GM13977 (cell line): Measurements from ENCODE around the gene FAM163A.
"Not testable (repeated sequence)": the region's sequence is repeated elsewhere in the genome, so short reads cannot be mapped to it uniquely, and the experiment has no call there.

Source experiments
- DNase-seq: peaks from one replicate; pipeline ENCODE4 v3.0.0; 2012; ENCODE audit warnings: low spot score
- CTCF ChIP-seq: IDR thresholded peaks from 2 replicates; pipeline ENCODE4 v1.5.1; 2012; ENCODE audit warnings: mild to moderate bottlenecking, control low read depth; ENCODE audit not compliant: insufficient read depth; ENCODE audit errors: extremely low read depth, missing control alignments
- in situ Hi-C: fragments of 300-500 bp; cut with MboI; formaldehyde crosslinking; loops from one replicate; pipeline ENCODE4 v1.12.0; 2022; ENCODE audit warnings: low sequenced_read_pairs, low pct_unique_long_range_greater_than_20kb, mixed read lengths, inconsistent platforms; ENCODE audit not compliant: unreplicated experiment

Gene FAM163A

DNA sequence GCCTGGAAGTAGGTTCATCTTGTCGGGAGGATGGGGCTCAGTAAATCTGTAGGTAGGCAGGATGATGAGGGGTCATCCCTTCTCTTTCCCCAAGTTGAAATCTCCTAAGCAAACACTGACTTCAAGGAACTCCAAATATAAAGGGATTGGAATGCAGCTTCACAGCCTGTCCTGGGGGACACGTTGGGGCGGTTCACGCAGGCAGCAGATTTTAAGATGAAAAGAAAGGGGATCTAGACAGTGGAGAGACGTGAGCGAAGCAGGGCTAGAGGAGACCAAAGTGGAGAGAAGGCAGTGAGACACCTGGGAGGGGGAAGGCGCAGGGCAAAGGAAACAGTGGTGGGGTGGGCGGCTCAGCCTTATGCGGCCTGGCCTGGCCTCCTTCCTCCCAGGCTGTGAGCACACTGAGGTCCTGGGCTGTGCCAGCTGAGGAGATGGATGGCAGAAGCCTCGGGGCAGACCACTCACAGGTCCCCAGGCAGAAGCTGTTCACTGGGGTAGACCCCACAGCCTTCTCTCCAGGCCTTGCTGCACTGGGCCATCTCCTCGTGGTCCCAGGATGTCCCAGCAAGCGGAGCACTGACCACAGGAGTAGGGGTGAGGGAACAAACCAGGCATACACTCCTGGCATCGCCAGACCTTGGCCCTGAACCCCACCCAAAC lies 82.8 kb downstream of the FAM163A start:
- TF ChIP-seq CTCF = no peak
- no peak for DNase-seq
- in situ Hi-C loops = no loop called here

- no peak for DNase-seq
- in situ Hi-C loops = no loop called here
- no peak for TF ChIP-seq CTCF
These were observed 83.7 kb downstream of the FAM163A start for GRCh38 chr1:179826626-179827280.

- in situ Hi-C loops = no loop called here
- no peak for DNase-seq
These were observed 85.5 kb downstream of the FAM163A start for GRCh38 chr1:179828554-179829110.

DNA sequence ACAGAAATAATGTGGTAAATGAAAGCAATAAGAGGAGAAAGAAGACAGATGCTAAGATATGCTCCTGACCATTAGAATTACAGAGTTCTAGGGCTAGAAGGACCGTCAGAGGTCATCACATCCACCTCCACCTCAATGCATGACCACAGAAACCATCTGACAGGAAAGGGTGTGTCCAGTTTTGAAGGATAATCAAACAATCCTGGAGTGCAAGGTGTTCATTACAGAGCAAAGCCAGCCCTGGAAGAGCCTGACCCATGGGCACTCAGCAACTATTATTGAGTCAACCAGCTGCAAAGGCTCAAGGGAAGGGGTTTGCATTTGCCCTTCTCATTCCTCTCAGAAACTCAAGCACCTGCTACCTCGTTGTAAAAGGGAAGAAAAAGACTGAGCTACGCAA lies 88.1 kb downstream of the FAM163A start:
- no peak for DNase-seq
- no peak for TF ChIP-seq CTCF
- in situ Hi-C loops = no loop called here

More at GRCh38 chr1:179828554-179829110, 85.5 kb downstream of the FAM163A start:
- no peak for TF ChIP-seq CTCF

DNA sequence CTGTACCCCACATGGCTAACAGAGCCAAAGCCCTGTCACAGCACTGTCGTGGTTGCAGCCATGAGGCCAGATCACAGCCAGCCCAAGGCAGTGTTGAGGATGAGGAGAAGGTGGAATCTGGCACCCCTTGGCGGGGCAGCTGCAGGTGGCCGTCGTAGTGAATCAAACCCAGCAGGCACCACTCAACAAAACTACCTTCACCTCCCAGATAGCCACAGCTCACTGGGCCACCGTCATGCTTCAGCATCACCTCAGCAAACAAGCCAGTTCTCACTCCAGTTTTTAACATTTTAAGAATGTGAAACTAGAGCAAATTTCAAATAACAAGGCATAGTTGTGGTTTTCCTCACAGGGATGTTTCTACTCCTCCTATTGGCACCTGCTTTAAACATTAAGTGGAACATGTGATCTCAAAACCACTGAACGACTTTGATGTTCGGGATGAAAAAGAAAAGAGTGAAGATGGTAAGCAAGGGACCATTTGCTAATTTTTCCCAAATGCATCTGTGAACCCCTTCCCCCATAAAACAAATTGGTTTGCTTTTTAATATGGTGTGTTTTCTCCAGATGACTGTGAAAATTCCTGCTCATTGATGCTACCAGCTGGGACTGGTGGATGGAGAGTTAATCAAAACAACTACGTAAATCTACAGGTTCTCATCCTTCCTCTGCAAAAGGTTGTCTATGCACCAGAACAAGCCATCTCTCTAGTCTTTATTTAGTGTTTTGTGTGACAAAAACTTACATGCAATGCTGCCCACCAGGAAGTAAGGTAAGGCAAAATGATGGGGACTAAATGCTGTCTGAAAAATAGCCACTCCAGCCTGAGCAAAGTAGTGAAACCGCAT lies 89.0 kb downstream of the FAM163A start:
- in situ Hi-C loops = no loop called here
- TF ChIP-seq CTCF = no peak
- DNase-seq = no peak

DNA sequence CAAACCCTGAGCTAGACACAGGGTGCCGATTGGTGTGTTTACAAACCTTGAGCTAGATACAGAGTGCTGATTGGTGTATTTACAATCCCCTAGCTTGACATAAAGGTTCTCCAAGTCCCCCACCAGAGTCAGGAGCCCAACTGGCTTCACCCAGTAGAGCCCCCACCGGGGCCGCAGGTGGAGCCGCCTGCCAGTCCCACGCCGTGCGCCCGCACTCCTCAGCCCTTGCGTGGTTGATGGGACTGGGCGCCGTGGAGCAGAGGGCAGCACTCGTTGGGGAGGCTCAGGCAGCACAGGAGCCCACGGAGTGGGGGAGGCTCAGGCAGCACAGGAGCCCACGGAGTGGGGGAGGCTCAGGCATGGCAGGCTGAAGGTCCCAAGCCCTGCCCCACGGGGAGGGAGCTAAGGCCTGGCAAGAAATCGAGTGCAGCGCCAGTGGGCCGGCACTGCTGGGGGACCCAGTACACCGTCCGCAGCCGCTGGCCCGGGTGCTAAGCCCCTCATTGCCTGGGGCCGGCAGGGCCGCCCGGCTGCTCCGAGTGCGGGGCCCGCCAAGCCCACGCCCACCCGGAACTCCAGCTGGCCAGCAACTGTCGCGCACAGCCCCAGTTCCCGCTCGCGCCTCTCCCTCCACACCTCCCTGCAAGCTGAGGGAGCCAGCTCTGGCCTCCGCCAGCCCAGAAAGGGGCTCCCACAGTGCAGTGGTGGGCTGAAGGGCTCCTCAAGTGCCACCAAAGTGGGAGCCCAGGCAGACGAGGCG lies 93.8 kb downstream of the FAM163A start:
- in situ Hi-C loops = not testable (repeated sequence)

More for the DNA sequence above, 93.8 kb downstream of the FAM163A start:
- DNase-seq = not testable (repeated sequence)
